A549 (cell line): ENCODE results near the gene CDH4.

Source experiments
- EP300 ChIP-seq, 2 experiments: fragments of >200 bp; sonication (Bioruptor Twin); formaldehyde crosslinking; IDR thresholded peaks; 2 replicates in 1 of 2; 3 replicates in 1 of 2; pipeline ENCODE4 v1.6.1; 2016 to 2017
- HDAC2 ChIP-seq: fragments of 200-600 bp; sonication (generic); IDR thresholded peaks from 2 replicates; pipeline ENCODE4 v1.6.1; 2016
- JUN ChIP-seq, 2 experiments: fragments of >200 bp; sonication (Bioruptor Twin); formaldehyde crosslinking; IDR thresholded peaks; 2 replicates in 1 of 2; 3 replicates in 1 of 2; pipeline ENCODE4 v1.6.1; 2016 to 2017
- POLR2A ChIP-seq: IDR thresholded peaks from 2 replicates; pipeline ENCODE4 v1.6.1; 2012; ENCODE audit warnings: mild to moderate bottlenecking, low read length
- SMC3 ChIP-seq: fragments of >200 bp; sonication (Bioruptor Twin); formaldehyde crosslinking; IDR thresholded peaks from 3 replicates; pipeline ENCODE4 v1.6.1; 2018; ENCODE audit warnings: inconsistent platforms
- TF ChIP-seq, protein P1 (sequence below): fragments of >200 bp; sonication (Bioruptor Twin); formaldehyde crosslinking; IDR thresholded peaks from 3 replicates; pipeline ENCODE4 v1.5.1; 2016
- TF ChIP-seq, protein P2 (sequence below): fragments of >200 bp; sonication (Bioruptor Twin); formaldehyde crosslinking; IDR thresholded peaks from 3 replicates; pipeline ENCODE4 v1.6.1; 2016
- TF ChIP-seq, protein P3 (sequence below): fragments of 200-600 bp; sonication (generic); IDR thresholded peaks from 2 replicates; pipeline ENCODE4 v1.6.1; 2016; ENCODE audit warnings: antibody characterized with exemption, mild to moderate bottlenecking, moderate library complexity

DNA sequence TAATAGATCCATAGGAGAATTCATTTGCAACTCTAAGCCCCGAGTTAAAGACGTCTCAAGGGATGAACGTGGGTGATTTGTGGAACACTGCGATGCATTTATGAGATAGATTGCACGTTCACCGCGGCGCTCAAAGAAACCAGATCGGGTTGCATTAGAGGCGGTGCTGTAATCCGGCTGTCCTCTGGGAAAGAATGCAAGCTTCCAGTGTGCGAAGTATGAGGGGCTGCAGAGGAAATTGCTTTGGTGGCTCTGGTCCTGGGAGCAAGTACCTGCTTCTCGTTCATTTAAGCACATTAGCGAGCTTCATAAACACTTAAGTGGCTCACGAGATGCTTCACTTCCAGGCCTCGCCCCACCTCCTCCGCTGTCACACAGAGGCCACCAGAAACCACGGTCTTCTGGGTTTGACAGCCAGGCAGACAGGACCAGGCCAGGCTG is 182.3 kb downstream of the CDH4 start:
- TF ChIP-seq POLR2A (no peak), SMC3 (no peak), EP300 (IDR thresholded peaks at IDR 0.05) (no peak), HDAC2 (no peak), JUN (IDR thresholded peaks at IDR 0.05) (no peak)
- TF ChIP-seq, protein P1, sequence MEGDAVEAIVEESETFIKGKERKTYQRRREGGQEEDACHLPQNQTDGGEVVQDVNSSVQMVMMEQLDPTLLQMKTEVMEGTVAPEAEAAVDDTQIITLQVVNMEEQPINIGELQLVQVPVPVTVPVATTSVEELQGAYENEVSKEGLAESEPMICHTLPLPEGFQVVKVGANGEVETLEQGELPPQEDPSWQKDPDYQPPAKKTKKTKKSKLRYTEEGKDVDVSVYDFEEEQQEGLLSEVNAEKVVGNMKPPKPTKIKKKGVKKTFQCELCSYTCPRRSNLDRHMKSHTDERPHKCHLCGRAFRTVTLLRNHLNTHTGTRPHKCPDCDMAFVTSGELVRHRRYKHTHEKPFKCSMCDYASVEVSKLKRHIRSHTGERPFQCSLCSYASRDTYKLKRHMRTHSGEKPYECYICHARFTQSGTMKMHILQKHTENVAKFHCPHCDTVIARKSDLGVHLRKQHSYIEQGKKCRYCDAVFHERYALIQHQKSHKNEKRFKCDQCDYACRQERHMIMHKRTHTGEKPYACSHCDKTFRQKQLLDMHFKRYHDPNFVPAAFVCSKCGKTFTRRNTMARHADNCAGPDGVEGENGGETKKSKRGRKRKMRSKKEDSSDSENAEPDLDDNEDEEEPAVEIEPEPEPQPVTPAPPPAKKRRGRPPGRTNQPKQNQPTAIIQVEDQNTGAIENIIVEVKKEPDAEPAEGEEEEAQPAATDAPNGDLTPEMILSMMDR = no peak
- TF ChIP-seq, protein P2, sequence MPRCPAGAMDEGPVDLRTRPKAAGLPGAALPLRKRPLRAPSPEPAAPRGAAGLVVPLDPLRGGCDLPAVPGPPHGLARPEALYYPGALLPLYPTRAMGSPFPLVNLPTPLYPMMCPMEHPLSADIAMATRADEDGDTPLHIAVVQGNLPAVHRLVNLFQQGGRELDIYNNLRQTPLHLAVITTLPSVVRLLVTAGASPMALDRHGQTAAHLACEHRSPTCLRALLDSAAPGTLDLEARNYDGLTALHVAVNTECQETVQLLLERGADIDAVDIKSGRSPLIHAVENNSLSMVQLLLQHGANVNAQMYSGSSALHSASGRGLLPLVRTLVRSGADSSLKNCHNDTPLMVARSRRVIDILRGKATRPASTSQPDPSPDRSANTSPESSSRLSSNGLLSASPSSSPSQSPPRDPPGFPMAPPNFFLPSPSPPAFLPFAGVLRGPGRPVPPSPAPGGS = no peak
- TF ChIP-seq, protein P3, sequence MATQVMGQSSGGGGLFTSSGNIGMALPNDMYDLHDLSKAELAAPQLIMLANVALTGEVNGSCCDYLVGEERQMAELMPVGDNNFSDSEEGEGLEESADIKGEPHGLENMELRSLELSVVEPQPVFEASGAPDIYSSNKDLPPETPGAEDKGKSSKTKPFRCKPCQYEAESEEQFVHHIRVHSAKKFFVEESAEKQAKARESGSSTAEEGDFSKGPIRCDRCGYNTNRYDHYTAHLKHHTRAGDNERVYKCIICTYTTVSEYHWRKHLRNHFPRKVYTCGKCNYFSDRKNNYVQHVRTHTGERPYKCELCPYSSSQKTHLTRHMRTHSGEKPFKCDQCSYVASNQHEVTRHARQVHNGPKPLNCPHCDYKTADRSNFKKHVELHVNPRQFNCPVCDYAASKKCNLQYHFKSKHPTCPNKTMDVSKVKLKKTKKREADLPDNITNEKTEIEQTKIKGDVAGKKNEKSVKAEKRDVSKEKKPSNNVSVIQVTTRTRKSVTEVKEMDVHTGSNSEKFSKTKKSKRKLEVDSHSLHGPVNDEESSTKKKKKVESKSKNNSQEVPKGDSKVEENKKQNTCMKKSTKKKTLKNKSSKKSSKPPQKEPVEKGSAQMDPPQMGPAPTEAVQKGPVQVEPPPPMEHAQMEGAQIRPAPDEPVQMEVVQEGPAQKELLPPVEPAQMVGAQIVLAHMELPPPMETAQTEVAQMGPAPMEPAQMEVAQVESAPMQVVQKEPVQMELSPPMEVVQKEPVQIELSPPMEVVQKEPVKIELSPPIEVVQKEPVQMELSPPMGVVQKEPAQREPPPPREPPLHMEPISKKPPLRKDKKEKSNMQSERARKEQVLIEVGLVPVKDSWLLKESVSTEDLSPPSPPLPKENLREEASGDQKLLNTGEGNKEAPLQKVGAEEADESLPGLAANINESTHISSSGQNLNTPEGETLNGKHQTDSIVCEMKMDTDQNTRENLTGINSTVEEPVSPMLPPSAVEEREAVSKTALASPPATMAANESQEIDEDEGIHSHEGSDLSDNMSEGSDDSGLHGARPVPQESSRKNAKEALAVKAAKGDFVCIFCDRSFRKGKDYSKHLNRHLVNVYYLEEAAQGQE = no peak
